ENCODE data around the gene NSFL1C. TPM values are rescaled to one million over a fixed set of nuclear protein-coding genes. Genes with fewer than 3 reads are reported as not detected.
A peak's percentile ranks its signal among the peaks of the same experiment; 100 is the strongest.

Gene NSFL1C
- polyA plus RNA-seq, 2 of the 4 experiments (the other 2 are of a cell fraction): 56.6 to 136 TPM

DNA sequence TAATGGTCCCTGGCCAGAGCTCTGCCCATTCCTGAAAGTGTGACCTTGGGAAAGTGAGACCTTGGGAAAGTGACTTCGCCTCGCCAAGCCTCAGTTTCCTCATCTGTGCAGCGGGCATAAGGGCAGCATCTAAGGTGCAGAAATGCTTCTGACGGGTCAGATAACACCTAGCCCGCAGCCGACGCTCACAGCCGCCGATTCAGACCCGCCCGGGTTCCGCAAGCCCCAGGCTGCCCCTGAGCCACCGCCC lies 74.3 kb downstream of the NSFL1C start:
- H3K27ac ChIP-seq: peak overlapping the region; percentile 89 to 95
- peak overlapping the region; percentile 96 for H3K4me3 ChIP-seq
- FAIRE-seq: no peak
- WGBS (ENCODE audit: missing lambda C conversion rate): under 1% methylated on average over 13 of the region's 13 CpGs
- H3K4me2 ChIP-seq: peak overlapping the region; percentile 95
- H3K9me3 ChIP-seq: no peaks in the 10 kb centered on the region
- TF ChIP-seq KDM1A (IDR thresholded peaks at IDR 0.05; ENCODE audit: low read depth): peak; percentile 74; the same call in 1 of the 2 replicates
- TF ChIP-seq NR3C1 (IDR thresholded peaks at IDR 0.05): no peak
- no peak for TF ChIP-seq ZFP36 (IDR thresholded peaks at IDR 0.05; ENCODE audit: borderline replicate concordance, partially characterized antibody)
- CTCF ChIA-PET: interaction anchor here (0.8 to 2.6 kb wide), 6 partner anchors 67 to 436 kb away, joined by 3 to 10 read pairs (median 3); partner anchors contain the start of gene NSFL1C
- DNase-seq (ENCODE audit: low read depth in 1 of 2, low spot score in 1 of 2): no peak
- no peak for ATAC-seq
- H3K4me1 ChIP-seq: peaks cover 27% of the 10 kb centered on the region; the same call in 2 of the 3 replicates
- POLR2A ChIA-PET: interaction anchor here (0.8 kb wide), 1 partner anchor 1078 kb away, joined by 3 read pairs; the partner anchor contains the start of gene SNRPB

Other genes starting within 250 kb of the NSFL1C start
- gene RAD21L1, start 240.8 kb downstream of the NSFL1C start, polyA plus RNA-seq (2011; rRNA removed): not detected in 2 replicates
- gene RAD21L1, start 240.8 kb downstream of the NSFL1C start, polyA plus RNA-seq (2017; fragmentation: RNase III; extraction: RNeasy Plus Mini Kit Qiagen cat#74134 plus additional on column Dnase treatment): not detected in 3 replicates
- 1.1 and 2.0 TPM in 2 replicates for gene SNPH, start 200.6 kb downstream of the NSFL1C start, polyA plus RNA-seq (2011; rRNA removed)
- 3.6 to 5.2 TPM (median 4.6 TPM) in 3 replicates for gene SNPH, start 200.6 kb downstream of the NSFL1C start, polyA plus RNA-seq (2017; fragmentation: RNase III; extraction: RNeasy Plus Mini Kit Qiagen cat#74134 plus additional on column Dnase treatment)
- gene SDCBP2, start 137.7 kb downstream of the NSFL1C start, polyA plus RNA-seq (2011; rRNA removed): 0.53 and 0.58 TPM in 2 replicates
- 0.35 to 0.51 TPM (median 0.39 TPM) in 3 replicates for gene SDCBP2, start 137.7 kb downstream of the NSFL1C start, polyA plus RNA-seq (2017; fragmentation: RNase III; extraction: RNeasy Plus Mini Kit Qiagen cat#74134 plus additional on column Dnase treatment)
- 535 and 848 TPM in 2 replicates for gene FKBP1A, start 73.8 kb downstream of the NSFL1C start, polyA plus RNA-seq (2011; rRNA removed)
- gene FKBP1A, start 73.8 kb downstream of the NSFL1C start, polyA plus RNA-seq (2017; fragmentation: RNase III; extraction: RNeasy Plus Mini Kit Qiagen cat#74134 plus additional on column Dnase treatment): 375 to 385 TPM (median 377 TPM) in 3 replicates
- not detected in 2 replicates for gene SIRPB2, start 24.6 kb upstream of the NSFL1C start, polyA plus RNA-seq (2011; rRNA removed)
- not detected in 3 replicates for gene SIRPB2, start 24.6 kb upstream of the NSFL1C start, polyA plus RNA-seq (2017; fragmentation: RNase III; extraction: RNeasy Plus Mini Kit Qiagen cat#74134 plus additional on column Dnase treatment)
- not detected in 2 replicates for gene SIRPD, start 90.9 kb upstream of the NSFL1C start, polyA plus RNA-seq (2011; rRNA removed)
- gene SIRPD, start 90.9 kb upstream of the NSFL1C start, polyA plus RNA-seq (2017; fragmentation: RNase III; extraction: RNeasy Plus Mini Kit Qiagen cat#74134 plus additional on column Dnase treatment): not detected in 3 replicates
- gene SIRPB1, start 153.2 kb upstream of the NSFL1C start, polyA plus RNA-seq (2011; rRNA removed): 0.10 and 0.49 TPM in 2 replicates
- gene SIRPB1, start 153.2 kb upstream of the NSFL1C start, polyA plus RNA-seq (2017; fragmentation: RNase III; extraction: RNeasy Plus Mini Kit Qiagen cat#74134 plus additional on column Dnase treatment): 0.35 to 0.56 TPM (median 0.45 TPM) in 3 replicates
- not detected in 2 replicates for gene SIRPG, start 190.9 kb upstream of the NSFL1C start, polyA plus RNA-seq (2011; rRNA removed)
- gene SIRPG, start 190.9 kb upstream of the NSFL1C start, polyA plus RNA-seq (2017; fragmentation: RNase III; extraction: RNeasy Plus Mini Kit Qiagen cat#74134 plus additional on column Dnase treatment): not detected in 3 replicates

Data from A549 (cell line).